SK-N-SH treated with all-trans-retinoic acid at 6 μM for 48 hours (cell line): Measurements from ENCODE around the gene MAPRE2.

Source experiments
- ARNTL ChIP-seq: fragments of 450-650 bp; formaldehyde crosslinking; IDR thresholded peaks from 2 replicates; pipeline ENCODE4 v1.5.0; 2020; ENCODE audit warnings: low read depth, mild to moderate bottlenecking, moderate library complexity, borderline replicate concordance
- BACH2 ChIP-seq: fragments of 250-450 bp; sonication (Bioruptor Pico); IDR thresholded peaks from 2 replicates; pipeline ENCODE4 v1.9.0; 2021; ENCODE audit warnings: mild to moderate bottlenecking, borderline replicate concordance
- CREB5 ChIP-seq: fragments of 250-450 bp; sonication (Bioruptor Pico); IDR thresholded peaks from 2 replicates; pipeline ENCODE4 v1.5.1; 2020; ENCODE audit warnings: low read depth, mild to moderate bottlenecking, moderate library complexity
- CSDC2 ChIP-seq: fragments of 250-450 bp; sonication (Bioruptor Pico); IDR thresholded peaks from 2 replicates; pipeline ENCODE4 v1.5.0; 2020; ENCODE audit warnings: mild to moderate bottlenecking, moderate library complexity
- OSR1 ChIP-seq: fragments of 250-450 bp; sonication (Bioruptor Pico); IDR thresholded peaks from 2 replicates; pipeline ENCODE4 v1.8.0; 2022; ENCODE audit warnings: moderate library complexity, mild to moderate bottlenecking, inconsistent platforms
- POU6F1 ChIP-seq: fragments of 250-450 bp; sonication (Bioruptor Pico); IDR thresholded peaks from 2 replicates; pipeline ENCODE4 v1.8.0; 2021; ENCODE audit warnings: low read depth, mild to moderate bottlenecking, moderate library complexity, borderline replicate concordance
- RARB ChIP-seq: fragments of 250-450 bp; sonication (Bioruptor Pico); IDR thresholded peaks from 2 replicates; pipeline ENCODE4 v1.8.0; 2021; ENCODE audit warnings: mild to moderate bottlenecking, moderate library complexity
- TCF4 ChIP-seq: fragments of 250-450 bp; sonication (Bioruptor Pico); IDR thresholded peaks from 2 replicates; pipeline ENCODE4 v1.8.0; 2021; ENCODE audit warnings: mild to moderate bottlenecking, moderate library complexity, borderline replicate concordance
- ZC3H10 ChIP-seq: fragments of 250-450 bp; sonication (Bioruptor Pico); IDR thresholded peaks from 2 replicates; pipeline ENCODE4 v1.5.1; 2021; ENCODE audit warnings: mild to moderate bottlenecking, moderate library complexity
- ZFP3 ChIP-seq: fragments of 250-450 bp; sonication (Bioruptor Pico); IDR thresholded peaks from 2 replicates; pipeline ENCODE4 v1.5.0; 2020; ENCODE audit warnings: mild to moderate bottlenecking, moderate library complexity
- TF ChIP-seq, protein P1 (sequence below): fragments of 250-450 bp; sonication (Bioruptor Pico); IDR thresholded peaks from 2 replicates; pipeline ENCODE4 v1.8.0; 2020; ENCODE audit warnings: mild to moderate bottlenecking, moderate library complexity, borderline replicate concordance

DNA sequence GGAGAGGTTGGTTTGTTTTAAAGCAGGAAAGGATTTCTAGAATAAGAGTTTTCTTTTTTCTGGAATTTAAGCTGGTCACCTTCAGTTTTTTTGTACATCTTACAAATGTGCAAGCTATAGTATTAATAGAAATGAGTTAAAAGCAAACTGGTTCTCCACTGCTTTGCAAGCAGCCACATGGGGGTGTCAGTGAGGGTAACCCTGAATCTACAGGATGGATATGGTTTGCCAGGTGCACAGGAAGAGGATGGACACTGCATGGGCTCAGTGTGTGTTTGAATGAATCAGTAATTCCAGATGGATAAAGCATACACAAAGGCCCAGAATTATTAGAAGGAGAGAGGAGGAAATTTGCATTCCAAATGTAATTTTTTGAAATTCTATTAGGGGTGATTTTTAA is 89.0 kb downstream of the MAPRE2 start:
- TF ChIP-seq CSDC2 (CRISPR knock-in tag) (no peak), TCF4 (CRISPR knock-in tag) (no peak), RARB (CRISPR knock-in tag) (no peak), CREB5 (no peak), POU6F1 (CRISPR knock-in tag) (no peak), OSR1 (CRISPR knock-in tag) (no peak), BACH2 (no peak), ARNTL (no peak), ZC3H10 (CRISPR knock-in tag) (no peak), ZFP3 (CRISPR knock-in tag) (no peak)
- TF ChIP-seq, protein P1, sequence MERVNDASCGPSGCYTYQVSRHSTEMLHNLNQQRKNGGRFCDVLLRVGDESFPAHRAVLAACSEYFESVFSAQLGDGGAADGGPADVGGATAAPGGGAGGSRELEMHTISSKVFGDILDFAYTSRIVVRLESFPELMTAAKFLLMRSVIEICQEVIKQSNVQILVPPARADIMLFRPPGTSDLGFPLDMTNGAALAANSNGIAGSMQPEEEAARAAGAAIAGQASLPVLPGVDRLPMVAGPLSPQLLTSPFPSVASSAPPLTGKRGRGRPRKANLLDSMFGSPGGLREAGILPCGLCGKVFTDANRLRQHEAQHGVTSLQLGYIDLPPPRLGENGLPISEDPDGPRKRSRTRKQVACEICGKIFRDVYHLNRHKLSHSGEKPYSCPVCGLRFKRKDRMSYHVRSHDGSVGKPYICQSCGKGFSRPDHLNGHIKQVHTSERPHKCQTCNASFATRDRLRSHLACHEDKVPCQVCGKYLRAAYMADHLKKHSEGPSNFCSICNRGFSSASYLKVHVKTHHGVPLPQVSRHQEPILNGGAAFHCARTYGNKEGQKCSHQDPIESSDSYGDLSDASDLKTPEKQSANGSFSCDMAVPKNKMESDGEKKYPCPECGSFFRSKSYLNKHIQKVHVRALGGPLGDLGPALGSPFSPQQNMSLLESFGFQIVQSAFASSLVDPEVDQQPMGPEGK (CRISPR knock-in tag) = no peak
